HepG2 (cell line): ENCODE data around the gene CBLN3. TPM values are rescaled to one million over a fixed set of nuclear protein-coding genes. Genes with fewer than 3 reads are reported as not detected.

Experiments
- HES4 ChIP-seq: sonication (generic); formaldehyde crosslinking; IDR thresholded peaks from 2 replicates; pipeline ENCODE4 v1.9.0; 2021; ENCODE audit warnings: mild to moderate bottlenecking, missing genetic modification reagents, borderline replicate concordance
- HNRNPH1 ChIP-seq: fragments of 200-400 bp; formaldehyde crosslinking; optimal IDR thresholded peaks from 2 replicates; pipeline ENCODE3; 2017; ENCODE audit warnings: mild to moderate bottlenecking, low read depth, low read length
- PATZ1 ChIP-seq: sonication (generic); formaldehyde crosslinking; IDR thresholded peaks from 2 replicates; pipeline ENCODE4 v1.4.0; 2020; ENCODE audit warnings: missing genetic modification reagents
- ZBTB39 ChIP-seq: sonication (generic); formaldehyde crosslinking; IDR thresholded peaks from 2 replicates; pipeline ENCODE4 v1.5.0; 2020; ENCODE audit warnings: missing genetic modification reagents
- ZBTB40 ChIP-seq, 2 experiments: fragments of 450-650 bp in 1 of 2; sonication (generic) in 1 of 2; formaldehyde crosslinking in 1 of 2; IDR thresholded peaks; 2 replicates each; pipeline versions ENCODE4 v1.6.1 to v1.8.0; 2016 to 2022; ENCODE audit warnings: antibody characterized with exemption in 1 of 2, mild to moderate bottlenecking in 1 of 2, missing genetic modification reagents in 1 of 2
- ZKSCAN5 ChIP-seq: sonication (generic); formaldehyde crosslinking; IDR thresholded peaks from 2 replicates; pipeline ENCODE4 v1.5.1; 2020; ENCODE audit warnings: mild to moderate bottlenecking, missing genetic modification reagents
- ZNF501 ChIP-seq: sonication (generic); formaldehyde crosslinking; IDR thresholded peaks from 2 replicates; pipeline ENCODE4 v1.5.1; 2020; ENCODE audit warnings: mild to moderate bottlenecking, moderate library complexity, missing genetic modification reagents
- ZNF687 ChIP-seq: sonication (generic); formaldehyde crosslinking; IDR thresholded peaks from 2 replicates; pipeline ENCODE4 v1.5.1; 2020; ENCODE audit warnings: mild to moderate bottlenecking, missing genetic modification reagents, moderate library complexity
- polyA plus RNA-seq, 8 experiments: library from polyadenylated mRNA; depleted of rRNA in 3 of 8; stranded (reverse) in 7 of 8; unstranded in 1 of 8; fragments of >200 nt; fragmentation: Illumina TruSeq in 4 of 8; extraction: Trizol in 4 of 8; gene quantifications; 2 replicates each; pipeline versions ENCODE4 v1.2.1 to v1.2.3, GENCODE V29; 2011 to 2016; ENCODE audit warnings: low read depth in 4 of 8, missing spikeins in 1 of 8, mixed read lengths in 1 of 8; ENCODE audit not compliant: insufficient read depth in 1 of 8
- total RNA-seq, 5 experiments: library from RNA; depleted of rRNA; stranded (reverse); fragments of >200 nt; fragmentation: Illumina TruSeq; extraction: Trizol; gene quantifications; 2 replicates each; pipeline ENCODE4 v1.2.3, GENCODE V29; 2016; ENCODE audit warnings: low read depth in 1 of 5

Gene CBLN3
- total and polyA plus RNA-seq, 2 of the 13 experiments (the other 11 are each of a cell fraction or from before 2014, with no cell fraction given) = 0.66 to 0.98 TPM

GRCh38 chr14:24411443-24412389 lies 17.8 kb downstream of the CBLN3 start (continued):
- TF ChIP-seq ZBTB40 (IDR thresholded peaks at IDR 0.05) (no peak), ZBTB40 (CRISPR knock-in tag; IDR thresholded peaks at IDR 0.05) (peak; percentile 50; the same call in 1 of the 2 replicates), ZBTB39 (CRISPR knock-in tag) (no peak), ZNF501 (peak; percentile 44; the same call in 1 of the 2 replicates), HNRNPH1 (no peak), PATZ1 (CRISPR knock-in tag) (0 out of 2 replicates have a peak, but pooled peaks have one; percentile 34), HES4 (CRISPR knock-in tag) (no peak), ZKSCAN5 (no peak), ZNF687 (CRISPR knock-in tag) (peak; percentile 34; the same call in 1 of the 2 replicates)
